Activated CD4-positive, alpha-beta T cell treated with anti-CD3 and anti-CD28 coated beads for 1 hour (primary cell): ENCODE results near the gene ZNF783.
"Not testable (repeated sequence)": the region's sequence is repeated elsewhere in the genome, so short reads cannot be mapped to it uniquely, and the experiment has no call there.

ENCODE experiments used
- DNase-seq: peaks from one replicate; pipeline ENCODE4 v3.0.0-alpha.2; 2020

ZNF783 gene

DNA sequence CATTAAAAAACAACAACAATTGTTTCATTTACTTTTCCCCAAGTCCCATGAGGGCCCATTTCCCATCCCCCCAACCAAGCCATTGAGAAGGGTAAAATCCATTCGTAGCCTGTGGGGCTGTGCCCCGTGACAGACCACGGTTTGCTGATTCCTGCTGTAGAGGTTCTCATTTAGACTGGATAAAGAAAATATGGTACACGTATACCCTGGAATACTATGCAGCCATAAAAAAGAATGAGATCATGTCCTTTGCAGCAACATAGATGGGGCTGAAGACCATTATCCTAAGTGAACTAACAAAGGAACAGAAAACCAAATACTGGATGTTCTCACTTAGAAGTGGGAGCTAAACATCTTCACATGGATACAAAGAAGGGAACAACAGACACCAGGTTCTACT is 44.9 kb downstream of the ZNF783 start:
- no peak for DNase-seq

DNA sequence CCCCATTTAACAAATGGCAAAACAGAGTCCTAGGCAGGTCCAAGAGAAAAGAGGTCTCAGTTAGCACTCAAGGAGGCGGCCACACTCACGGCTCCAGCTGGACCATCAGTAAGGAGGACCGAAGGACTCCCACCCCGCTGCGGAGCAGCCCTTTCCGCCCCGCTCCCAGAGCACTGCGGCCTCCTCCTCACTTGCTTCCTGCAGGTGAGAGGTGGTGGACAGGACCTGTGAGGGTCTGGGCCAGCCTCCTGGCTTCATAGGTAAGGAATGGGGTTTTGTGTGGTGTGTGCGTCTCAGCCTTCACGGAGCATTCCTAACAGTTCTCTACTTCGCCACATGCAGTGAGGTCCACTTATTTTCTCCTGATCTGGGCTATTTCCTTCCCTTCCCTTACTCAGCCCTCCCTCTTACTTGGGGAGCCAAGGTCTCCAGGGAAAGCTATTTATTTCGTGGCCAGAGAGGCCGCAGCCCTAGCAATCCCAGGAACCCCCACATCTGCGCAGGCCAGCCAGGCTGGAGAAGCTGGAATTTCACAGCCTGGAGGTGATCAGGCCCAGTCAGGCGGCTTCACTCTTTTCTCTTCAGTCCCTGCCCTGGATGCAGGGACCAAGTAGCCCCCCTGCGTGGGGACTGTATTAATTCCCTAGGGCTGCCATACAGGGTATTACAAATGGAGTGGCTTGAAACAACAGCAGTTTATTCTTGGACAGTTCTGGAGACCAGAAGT is 45.9 kb downstream of the ZNF783 start:
- DNase-seq, result no peak

DNA sequence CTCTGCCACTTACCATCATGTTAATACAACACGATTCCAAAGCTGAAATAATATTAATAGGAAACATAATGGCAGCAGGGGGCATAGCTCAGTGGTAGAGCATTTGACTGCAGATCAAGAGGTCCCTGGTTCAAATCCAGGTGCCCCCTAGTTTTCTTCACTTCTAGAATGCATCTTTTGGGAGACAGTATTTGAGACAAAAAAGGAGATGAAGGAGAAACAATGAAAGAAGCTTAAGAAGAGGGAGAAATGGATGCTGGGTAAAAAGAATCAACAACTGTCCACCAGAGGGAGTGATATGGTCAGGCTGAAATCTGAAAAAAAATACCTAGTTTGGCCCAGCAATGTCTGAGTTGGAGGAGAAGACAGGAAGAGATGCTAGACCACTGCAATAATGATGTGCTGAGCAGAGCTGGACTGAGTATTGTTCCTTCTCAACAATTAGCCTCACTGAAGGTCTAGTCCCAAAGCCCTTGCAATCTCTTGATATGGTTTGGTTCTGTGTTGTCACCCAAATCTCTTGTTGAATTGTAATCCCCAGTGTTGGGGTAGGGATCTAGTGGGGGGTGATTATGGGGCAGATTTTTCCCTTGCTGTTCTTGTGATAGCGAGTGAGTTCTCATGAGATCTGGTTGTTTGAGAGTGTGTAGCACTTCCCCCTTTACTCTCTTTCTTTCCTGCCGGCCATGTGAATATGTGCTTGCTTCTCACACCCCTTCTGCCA is 48.3 kb downstream of the ZNF783 start:
- DNase-seq, result no peak

DNA sequence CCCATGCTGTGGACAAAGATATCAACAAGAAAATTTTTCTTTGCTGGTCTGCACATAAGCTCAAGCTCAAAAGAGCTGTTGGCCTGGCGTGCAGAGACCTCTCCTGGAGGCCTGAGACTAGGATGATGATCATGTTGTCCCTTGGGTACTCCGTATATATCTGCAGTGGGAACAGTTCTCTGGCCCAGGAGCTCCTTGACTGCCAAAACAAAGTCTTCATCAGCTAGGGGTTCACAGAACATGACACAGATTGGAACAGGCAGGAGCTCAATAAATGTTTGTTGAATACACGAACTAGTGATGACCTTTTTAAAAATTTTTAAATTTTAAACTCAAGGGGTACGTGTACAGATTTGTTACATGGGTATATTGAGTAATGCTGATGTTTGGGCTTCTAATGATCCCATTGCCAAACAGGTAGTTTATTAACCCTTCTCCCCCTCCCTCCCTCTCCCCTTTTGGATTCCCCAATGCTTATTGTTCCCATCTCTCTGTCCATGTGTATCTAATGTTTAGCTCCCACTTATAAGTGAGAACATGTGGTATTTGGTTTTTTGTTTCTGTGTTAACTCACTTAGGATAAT is 49.1 kb downstream of the ZNF783 start:
- DNase-seq, result no peak

DNA sequence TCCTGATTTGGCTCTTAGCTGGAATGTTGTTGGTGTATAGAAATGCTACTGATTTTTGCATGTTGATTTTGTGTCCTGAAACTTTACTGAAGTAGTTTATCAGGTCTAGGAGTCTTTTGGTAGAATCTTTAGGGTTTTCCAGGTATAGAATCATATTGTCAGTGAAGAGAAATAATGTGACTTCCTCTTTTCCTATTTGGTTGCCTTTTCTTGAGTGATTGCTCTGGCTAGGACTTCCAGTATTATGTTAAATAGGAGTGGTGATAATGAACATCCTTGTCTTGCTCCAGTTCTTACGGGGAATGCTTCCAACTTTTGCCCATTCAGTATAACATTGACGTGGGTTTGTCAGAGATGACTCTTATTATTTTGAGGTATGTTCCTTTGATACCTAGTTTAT is 52.0 kb downstream of the ZNF783 start:
- DNase-seq, result no peak

DNA sequence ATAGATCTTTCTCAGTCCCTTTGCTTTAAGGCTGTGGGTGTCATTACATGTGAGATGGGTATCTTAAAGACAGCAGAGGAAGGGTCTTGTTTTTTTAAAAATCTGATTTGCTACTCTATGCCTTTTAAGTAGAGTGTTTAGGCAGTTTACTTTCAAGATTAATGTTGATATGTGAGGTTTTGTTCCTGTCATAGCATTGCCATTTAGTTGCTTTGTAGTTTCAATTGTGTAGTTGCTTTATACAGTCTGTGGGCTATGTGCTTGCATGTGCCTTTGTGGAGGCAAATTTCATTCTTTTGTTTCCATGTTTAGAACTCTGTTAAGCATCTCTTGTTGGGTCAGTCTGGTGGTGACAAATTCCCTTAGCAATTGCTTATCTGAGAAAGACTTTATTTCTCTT is 54.6 kb downstream of the ZNF783 start:
- no peak for DNase-seq

DNA sequence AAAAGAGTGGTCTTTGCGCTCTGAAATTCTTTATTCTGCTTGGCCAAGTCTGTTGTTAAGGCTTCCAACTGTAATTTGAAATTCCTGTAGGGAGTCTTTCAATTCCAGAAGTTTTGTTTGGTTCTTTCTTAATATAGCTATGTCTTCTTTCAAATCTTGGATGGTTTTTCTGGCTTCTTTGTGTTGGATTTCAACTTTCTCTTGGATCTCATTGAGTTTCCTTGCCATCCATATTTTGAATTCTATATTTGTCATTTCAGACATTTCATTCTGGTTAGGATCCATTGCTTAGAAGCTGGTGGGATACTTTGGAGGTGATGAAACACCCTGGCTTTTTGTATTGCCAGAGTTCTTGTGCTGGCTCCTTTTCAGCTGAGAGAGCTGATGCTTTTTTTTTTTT is 55.5 kb downstream of the ZNF783 start:
- no peak for DNase-seq

DNA sequence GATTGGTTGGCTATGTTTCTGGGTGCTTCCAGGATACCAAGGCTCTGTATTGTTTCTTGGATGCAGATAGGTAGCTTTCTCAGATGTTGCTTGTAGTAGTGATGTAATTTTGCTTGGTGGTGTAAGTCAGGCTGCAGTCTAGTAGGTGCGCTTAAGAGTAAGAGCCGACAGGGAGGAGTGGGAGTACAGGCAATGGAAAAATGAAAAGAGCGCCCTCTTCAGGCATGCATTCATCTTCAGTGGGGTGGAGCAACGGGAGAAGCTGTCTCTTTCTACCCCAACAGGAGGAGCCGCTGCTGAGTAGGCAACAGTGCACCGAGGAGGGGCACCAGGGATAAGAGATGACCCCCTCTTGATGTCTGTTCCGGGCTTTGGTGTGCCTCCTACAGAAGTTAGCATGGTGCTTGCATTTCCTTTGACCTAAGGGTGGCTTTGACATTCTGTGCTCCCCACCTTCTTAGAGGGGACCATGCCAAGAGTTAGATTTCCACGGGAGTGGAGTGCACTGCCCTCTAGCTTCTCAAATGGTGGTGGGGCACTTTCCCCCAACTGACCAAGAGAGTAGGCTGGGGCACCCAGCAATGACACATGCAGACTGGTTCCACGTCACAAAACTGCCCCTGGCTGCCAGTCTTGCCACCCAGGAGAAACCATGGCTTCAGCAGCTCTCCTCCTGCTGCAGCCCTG is 56.1 kb downstream of the ZNF783 start:
- DNase-seq, result no peak

DNA sequence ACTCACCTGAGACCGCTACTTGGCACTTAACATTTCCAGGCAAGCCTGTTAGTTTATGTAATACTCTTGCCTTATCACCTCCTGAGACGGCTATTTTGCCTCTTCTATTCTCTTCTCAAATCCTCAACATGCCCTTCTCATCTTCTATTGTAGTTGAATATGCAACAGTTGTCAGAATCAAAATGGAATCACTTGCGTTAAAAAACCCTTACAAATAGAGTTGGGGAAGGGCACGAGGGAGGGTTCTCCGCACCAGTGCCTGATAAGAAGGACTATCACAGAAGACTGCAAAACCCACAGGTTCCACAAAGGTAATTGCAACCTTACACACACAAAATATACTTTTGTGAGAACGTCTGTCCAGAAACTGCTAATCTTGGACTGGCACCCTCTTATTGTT is 57.4 kb downstream of the ZNF783 start:
- DNase-seq, result no peak

DNA sequence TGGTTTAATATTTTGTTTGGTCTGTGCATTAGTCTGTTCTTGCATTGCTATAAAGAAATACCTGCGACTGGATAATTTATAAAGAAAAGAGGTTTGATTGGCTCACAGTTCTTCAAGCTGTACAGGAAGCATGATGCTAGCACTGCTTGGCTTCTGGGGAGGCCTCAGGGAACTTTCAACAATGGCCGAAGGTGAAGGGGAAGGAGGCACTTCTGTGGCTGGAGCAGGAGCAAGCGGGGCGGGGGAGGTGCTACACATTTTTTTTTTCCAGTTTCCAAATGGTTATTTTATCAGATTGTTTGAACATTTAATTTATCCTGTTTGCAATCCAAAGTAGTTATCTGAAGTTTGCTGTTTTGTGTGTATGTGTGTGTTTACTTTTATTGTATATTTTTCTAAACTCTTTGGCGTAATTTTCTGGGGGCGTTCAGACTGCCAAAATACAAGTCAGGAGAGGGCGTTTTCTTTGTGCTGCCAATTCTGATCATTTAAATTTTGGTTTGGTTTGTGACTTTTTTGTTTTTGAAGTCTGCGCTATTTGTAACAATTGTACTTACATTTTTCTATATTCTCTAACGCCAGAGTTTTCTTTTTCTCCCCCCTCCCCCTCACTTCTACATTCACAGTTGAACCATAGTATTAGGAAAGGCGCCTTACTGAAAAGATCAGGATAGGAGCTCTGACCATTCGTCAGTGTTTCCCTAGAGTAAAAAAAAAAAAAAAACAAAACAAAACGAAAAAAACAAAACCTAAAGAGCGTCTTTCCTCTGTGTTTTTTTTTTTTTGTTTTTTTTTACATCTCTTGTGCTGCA is 58.5 kb downstream of the ZNF783 start:
- no peak for DNase-seq

DNA sequence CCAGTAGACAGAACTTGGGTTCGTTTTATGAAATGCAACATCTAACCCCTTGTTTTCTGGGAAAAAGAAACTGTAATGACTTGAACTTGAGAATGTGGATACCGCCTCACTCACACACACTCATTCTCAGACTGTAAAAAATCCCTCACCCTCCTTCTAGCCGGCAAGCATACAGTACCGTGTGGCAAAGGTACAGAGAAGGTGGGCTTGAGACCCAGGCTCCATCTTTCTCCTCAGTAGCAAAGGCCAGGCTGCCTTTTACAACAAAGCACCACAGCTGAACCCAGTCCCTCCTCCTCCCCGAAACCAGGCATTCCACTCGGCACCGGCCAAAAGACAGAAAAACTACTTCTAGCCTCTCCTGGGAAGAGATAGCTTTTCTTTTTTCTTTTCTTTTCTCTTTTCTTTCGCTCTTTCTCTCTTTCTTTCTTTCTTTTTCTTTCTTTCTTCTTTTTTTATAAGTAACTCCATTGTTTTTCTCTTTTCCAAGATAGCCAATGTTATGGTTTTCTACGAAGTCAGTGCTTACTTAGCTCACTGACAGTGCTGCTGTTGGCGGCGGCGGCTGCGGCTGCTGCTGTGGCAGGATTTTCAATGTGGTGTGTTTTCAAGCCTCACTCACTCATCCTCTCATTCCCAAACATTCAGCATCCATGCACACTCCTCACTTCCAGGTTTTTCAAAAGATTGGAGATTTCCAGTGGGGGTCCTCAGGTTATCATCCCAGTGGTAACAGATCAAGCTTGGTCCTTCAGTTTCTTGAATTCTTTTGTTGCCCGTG is 59.3 kb downstream of the ZNF783 start:
- not testable (repeated sequence) for DNase-seq

DNA sequence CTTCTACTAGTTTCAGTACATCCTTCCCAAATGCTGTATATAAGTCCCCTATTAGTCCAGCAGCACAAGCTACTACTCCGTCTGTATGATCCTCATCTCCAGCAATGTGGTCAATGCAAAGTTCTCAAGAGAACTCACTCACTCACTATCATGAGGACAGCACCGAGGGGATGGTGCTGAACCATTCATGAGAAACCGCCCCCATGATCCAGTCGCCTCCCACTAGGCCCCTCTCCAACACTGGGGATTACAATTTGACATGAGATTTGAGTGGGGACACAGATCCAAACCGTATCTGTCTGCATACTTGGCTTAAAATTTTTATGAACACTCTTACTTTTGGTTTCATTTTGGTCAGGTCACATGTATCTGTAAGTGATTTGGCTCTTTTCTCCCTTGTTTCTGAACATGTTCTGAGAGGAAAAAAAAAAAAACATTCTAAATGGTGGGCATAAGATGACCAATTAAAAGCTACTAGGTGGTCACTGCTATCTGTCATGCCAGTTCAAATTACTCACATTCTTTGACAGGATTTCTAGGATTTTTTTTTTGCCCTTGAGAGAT is 60.1 kb downstream of the ZNF783 start:
- no peak for DNase-seq

DNA sequence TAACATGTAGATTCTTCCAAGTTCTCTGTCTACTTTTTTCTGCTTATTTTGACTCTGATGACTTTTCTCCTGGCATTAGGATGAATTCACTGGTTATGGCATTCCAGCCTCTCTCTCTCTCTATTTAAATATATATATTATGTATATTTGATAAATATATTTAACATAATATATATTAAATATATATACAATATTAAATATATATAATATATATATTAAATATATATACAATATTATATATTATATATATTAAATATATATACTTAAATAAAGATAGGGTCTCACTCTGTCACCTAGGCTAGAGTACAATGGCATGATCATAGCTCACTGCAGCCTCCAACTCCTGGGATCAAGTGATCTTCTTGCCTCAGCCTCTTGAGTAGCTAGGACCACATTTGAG is 60.7 kb downstream of the ZNF783 start:
- no peak for DNase-seq

DNA sequence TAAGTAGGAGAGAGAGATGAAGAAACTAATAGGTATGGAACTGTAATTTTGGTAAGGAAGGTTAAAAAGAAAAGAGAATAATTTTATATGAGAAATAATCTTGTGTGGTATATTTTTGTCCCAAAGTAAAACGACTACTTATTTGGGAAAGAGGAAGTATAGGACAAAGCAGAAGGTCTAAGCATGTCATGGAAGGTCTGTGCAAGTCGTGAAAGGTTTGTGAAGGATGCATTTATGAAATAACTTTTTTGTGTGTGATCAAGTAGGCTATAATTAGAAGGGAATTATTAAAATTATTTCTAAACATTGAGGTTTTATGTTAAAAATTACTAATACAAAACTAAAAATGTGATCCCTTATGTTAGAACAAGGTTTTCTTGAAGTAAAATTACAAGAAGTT is 63.3 kb downstream of the ZNF783 start:
- no peak for DNase-seq

DNA sequence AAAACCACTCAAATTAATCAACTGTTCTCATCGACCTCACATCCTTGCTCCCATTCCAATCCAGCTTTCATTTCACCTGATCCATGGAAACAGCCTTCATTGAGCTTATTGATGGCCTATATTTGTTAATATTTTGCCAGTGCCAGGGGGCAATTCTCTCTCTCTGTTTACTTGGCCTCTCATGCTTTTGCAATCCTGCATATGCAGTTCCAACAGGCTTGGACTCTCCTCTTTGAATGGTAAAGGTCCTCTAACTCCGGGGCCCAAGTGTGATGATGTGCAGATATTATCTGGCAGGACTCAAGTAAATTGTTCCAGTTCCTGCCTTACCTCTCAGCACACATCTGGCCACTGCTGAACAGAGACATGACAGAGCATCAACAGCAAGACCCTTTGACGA is 67.3 kb downstream of the ZNF783 start:
- DNase-seq, result no peak

DNA sequence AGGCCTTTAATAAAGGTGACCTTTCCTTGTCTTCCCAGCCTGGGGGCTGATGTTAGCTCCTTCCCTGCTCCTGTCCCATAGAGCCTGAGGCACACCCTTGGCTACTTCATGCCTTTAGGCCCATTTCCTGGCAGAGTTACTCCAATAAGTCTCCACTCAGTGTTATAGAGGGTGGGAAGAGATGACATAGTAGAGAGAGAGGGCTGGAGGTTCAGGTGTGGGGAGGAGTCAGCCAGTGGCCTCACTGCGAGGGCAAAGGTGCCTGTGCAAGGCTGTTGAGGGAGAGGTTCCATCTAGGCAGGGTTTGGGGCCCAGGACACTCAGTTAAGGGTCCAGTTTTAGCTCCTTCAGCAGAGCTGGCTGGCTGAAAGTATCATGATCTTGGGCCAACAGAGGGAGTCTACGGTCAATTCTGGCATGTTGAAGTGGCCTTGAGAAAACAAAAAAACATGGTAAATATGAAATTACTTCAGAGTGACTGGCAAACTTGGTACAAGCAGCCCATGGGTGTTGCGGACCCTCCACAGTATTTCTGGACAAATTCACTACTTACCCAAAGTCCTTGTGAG is 67.9 kb downstream of the ZNF783 start:
- DNase-seq, result no peak

DNA sequence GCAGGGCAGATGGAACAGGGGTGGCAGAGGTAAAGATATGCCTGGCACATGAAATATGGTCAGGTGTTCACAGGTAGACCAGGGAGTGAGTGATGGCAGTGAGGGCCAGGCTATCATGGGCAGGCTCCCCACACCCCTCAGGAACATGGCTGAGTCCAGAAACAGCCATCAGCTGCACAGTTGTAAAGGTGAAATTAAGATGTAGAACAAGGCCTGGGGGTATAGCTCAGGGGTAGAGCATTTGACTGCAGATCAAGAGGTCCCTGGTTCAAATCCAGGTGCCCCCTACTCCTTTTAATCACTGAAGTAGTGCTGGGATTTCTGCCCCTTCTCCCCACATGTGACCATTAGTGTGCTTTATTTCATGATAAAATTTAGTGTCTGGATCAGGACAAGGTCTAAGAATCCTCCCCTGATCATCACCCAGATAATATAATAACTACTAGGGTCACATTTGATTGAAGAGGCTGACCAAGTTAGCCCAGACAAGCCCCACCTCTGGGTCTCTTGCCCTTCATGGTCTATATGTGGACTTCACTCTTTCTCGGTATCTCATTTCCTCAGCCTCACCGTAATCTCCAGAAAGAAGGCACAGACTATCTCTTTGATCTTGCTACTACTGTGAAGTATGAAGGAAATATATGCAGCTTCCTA is 69.0 kb downstream of the ZNF783 start:
- DNase-seq, result no peak

DNA sequence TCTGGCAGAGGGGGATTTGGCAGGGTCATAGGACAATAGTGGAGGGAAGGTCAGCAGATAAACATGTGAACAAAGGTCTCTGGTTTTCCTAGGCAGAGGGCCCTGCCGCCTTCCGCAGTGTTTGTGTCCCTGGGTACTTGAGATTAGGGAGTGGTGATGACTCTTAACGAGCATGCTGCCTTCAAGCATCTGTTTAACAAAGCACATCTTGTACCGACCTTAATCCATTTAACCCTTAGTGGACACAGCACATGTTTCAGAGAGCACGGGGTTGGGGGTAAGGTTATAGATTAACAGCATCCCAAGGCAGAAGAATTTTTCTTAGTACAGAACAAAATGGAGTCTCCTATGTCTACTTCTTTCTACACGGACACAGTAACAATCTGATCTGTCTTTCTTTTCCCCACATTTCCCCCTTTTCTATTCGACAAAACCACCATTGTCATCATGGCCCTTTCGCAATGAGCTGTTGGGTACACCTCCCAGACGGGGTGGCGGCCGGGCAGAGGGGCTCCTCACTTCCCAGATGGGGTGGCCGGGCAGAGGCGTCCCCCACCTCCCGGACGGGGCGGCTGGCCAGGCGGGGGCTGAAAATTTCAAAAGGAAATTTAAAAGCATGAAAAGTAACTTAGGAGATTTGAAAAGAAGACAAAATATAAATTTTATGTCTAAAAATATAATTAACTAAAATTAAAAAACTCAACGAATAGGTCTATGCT is 70.8 kb downstream of the ZNF783 start:
- DNase-seq, result not testable (repeated sequence)

DNA sequence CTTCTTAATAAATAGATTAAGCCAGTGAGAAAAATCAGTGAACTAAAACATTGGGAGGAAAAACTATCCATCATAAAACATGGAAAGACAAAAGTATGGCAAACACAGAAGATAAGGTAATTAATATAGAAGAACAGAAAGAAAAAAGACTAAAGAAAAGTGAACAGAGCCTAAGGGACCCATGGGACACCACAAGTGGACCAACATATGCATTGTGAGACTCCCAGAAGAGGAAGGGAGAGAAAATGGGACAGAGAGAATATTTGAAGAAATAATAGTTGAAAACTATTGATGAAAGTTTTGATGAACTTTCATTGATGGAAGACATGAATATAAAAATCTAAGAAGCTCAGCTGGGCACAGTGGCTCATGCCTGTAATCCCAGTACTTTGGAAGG is 71.3 kb downstream of the ZNF783 start:
- no peak for DNase-seq

DNA sequence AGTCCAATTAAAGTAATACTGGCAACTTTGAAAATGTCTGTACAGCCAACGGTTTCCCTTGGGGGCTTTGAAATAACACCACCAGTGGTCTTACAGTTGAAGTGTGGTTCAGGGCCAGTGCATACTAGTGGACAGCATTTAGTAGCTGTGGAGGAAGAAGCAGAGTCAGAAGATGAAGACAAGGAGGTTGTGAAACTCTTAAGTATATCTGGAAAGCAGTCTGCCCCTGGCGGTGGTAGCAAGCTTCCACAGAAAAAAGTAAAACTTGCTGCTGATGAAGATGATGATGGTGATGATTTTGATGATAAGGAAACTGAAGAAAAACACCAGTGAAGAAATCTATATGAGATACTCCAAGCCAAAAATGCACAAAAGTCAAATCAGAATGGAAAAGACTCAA is 72.2 kb downstream of the ZNF783 start:
- DNase-seq, result no peak
